Naive thymus-derived CD4-positive, alpha-beta T cell (primary cell): Measurements from ENCODE around the gene ETDC. TPM values are rescaled to one million over a fixed set of nuclear protein-coding genes. Genes with fewer than 3 reads are reported as not detected.
A peak's percentile ranks its signal among the peaks of the same experiment; 100 is the strongest.
"Not testable (repeated sequence)": the region's sequence is repeated elsewhere in the genome, so short reads cannot be mapped to it uniquely, and the experiment has no call there.

Source experiments
- ATAC-seq: fragments of 150-1000 bp; cut with Tn5 transposase; 2 replicates; pipeline ENCODE4 v1.10.0; 2021; ENCODE audit warnings: mild to moderate bottlenecking, moderate library complexity
- CTCF ChIA-PET: fragments of 350-600 bp; sonication (Branson Sonifier 250); formaldehyde crosslinking; loops from one replicate; lab custom pipeline; 2021; ENCODE audit warnings: antibody characterized with exemption; lab: Charles Lee
- POLR2A ChIA-PET: fragments of 350-600 bp; sonication (Branson Sonifier 250); formaldehyde crosslinking; loops from one replicate; lab custom pipeline; 2021; ENCODE audit warnings: antibody characterized with exemption, inconsistent platforms; lab: Charles Lee
- DNase-seq, 9 donors: peaks; one replicate each; pipeline versions ENCODE4 v3.0.0 to v3.0.0-alpha.2; 2020 to 2022; ENCODE audit warnings: mixed read lengths in 1 of 9
- H3K27ac ChIP-seq: one replicate; pipeline ENCODE4 v1.7.0; 2013; ENCODE audit warnings: mild to moderate bottlenecking, low read depth, low read length, moderate library complexity
- H3K27me3 ChIP-seq, 2 donors: one replicate each; pipeline ENCODE4 v1.7.0; 2013; ENCODE audit warnings: low read length in 2 of 2, mild to moderate bottlenecking in 2 of 2, moderate library complexity in 2 of 2; ENCODE audit not compliant: control insufficient read depth in 2 of 2, insufficient read depth in 2 of 2
- H3K36me3 ChIP-seq, 3 experiments: 1 replicate in 2 of 3; 2 replicates in 1 of 3; pipeline ENCODE4 v1.7.0; 2013; ENCODE audit warnings: low read length in 3 of 3, mild to moderate bottlenecking in 3 of 3, moderate library complexity in 1 of 3; ENCODE audit not compliant: insufficient read depth in 3 of 3, control insufficient read depth in 2 of 3
- H3K4me1 ChIP-seq, 2 donors: one replicate each; pipeline ENCODE4 v1.7.0; 2013; ENCODE audit warnings: low read length in 2 of 2, mild to moderate bottlenecking in 2 of 2, moderate library complexity in 1 of 2; ENCODE audit not compliant: control insufficient read depth in 2 of 2, insufficient read depth in 2 of 2
- H3K4me3 ChIP-seq: 2 replicates; pipeline ENCODE4 v1.7.0; 2013; ENCODE audit warnings: mild to moderate bottlenecking, low read length
- H3K9me3 ChIP-seq, 3 experiments: 1 replicate in 2 of 3; 2 replicates in 1 of 3; pipeline ENCODE4 v1.7.0; 2013; ENCODE audit warnings: low read length in 3 of 3; ENCODE audit not compliant: control insufficient read depth in 2 of 3
- H3K27ac Mint-ChIP-seq, 9 donors: one replicate each; pipeline ENCODE4 v1.8.0; 2020 to 2022; ENCODE audit warnings: mixed read lengths in 9 of 9, mild to moderate bottlenecking in 8 of 9, moderate library complexity in 5 of 9, inconsistent platforms in 2 of 9
- H3K27me3 Mint-ChIP-seq, 5 donors: one replicate each; pipeline ENCODE4 v1.8.0; 2021 to 2022; ENCODE audit warnings: mixed read lengths in 5 of 5, mild to moderate bottlenecking in 1 of 5
- H3K36me3 Mint-ChIP-seq, 5 donors: one replicate each; pipeline ENCODE4 v1.8.0; 2020 to 2022; ENCODE audit warnings: mixed read lengths in 5 of 5, mild to moderate bottlenecking in 3 of 5, inconsistent platforms in 1 of 5
- H3K4me1 Mint-ChIP-seq, 7 donors: one replicate each; pipeline ENCODE4 v1.8.0; 2020 to 2022; ENCODE audit warnings: mixed read lengths in 7 of 7, mild to moderate bottlenecking in 3 of 7, inconsistent platforms in 1 of 7
- H3K4me3 Mint-ChIP-seq, 10 donors: one replicate each; pipeline ENCODE4 v1.8.0; 2020 to 2022; ENCODE audit warnings: mild to moderate bottlenecking in 10 of 10, mixed read lengths in 10 of 10, moderate library complexity in 6 of 10, inconsistent platforms in 2 of 10
- H3K9me3 Mint-ChIP-seq, 11 donors: one replicate each; pipeline ENCODE4 v1.8.0; 2020 to 2022; ENCODE audit warnings: mixed read lengths in 11 of 11, mild to moderate bottlenecking in 4 of 11, inconsistent platforms in 1 of 11, moderate library complexity in 1 of 11
- intact Hi-C, 2 donors: fragments of 100-400 bp; cut with micrococcal nuclease; formaldehyde crosslinking; loops; one replicate each; pipeline ENCODE4 v1.15.1; 2023
- polyA plus RNA-seq, 2 donors: library from polyadenylated mRNA; unstranded; fragments of 300-500 nt; fragmentation: Illumina TruSeq; gene quantifications; one replicate each; pipeline ENCODE4 v1.2.3, GENCODE V29; 2021
- total RNA-seq, 6 experiments: library from RNA in 5 of 6; stranded (reverse) in 5 of 6; gene quantifications; 1 replicate in 5 of 6; 2 replicates in 1 of 6; pipeline ENCODE4 v1.2.3 and lab custom pipeline; 2021 to 2026

ETDC gene
- total RNA-seq (not detected), polyA plus RNA-seq (not detected), total RNA-seq (lab: John Stamatoyannopoulos, UW) (not detected)

DNA sequence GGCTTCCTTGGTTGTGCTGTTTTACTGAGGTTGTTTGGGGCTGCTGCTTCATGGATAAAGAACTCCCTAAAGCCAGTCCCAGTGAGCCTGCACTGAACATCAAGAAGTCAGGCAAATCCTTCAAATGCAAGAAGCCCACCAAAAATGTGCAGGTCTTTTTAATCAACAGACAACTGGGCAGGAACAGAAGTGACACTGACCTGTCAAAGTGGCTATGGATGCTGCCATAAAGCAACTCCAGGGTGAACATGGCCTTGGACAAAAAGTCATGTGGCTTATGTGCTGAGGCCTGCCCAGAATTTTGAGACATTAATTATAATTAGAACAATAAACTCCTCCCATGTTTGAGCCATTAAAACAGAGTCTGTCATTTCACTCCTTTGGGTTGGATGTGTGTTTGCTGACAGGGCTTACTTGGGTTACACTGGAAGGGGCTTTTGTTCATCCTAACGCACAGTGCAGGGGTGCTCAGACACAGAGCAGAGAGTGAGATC lies at the start of gene ETDC:
TSS of gene ETDC (plus strand) at position 51 of the 494 bp plus-strand sequence. CDS start at position 51, 0 bp downstream.
- ChIA-PET CTCF (no interaction called here), POLR2A (no interaction called here)
- no peaks in the 10 kb centered on the region for H3K9me3 ChIP-seq
- DNase-seq (no peak), ATAC-seq (no peak)
- Mint-ChIP-seq H3K36me3 (peaks cover 0 to 21% (median 7%) of the 10 kb centered on the region in 5 donors), H3K4me3 (no peak within 1 kb of the TSS), H3K9me3 (peaks cover 0 to 28% (median 3%) of the 10 kb centered on the region in 11 donors), H3K27me3 (no peaks in the 10 kb centered on the region), H3K4me1 (peaks cover 0 to 12% (median 4%) of the 10 kb centered on the region in 7 donors), H3K27ac (no peak within 1 kb of the TSS)
- H3K27me3 ChIP-seq: no peaks in the 10 kb centered on the region
- no peaks in the 10 kb centered on the region for H3K4me1 ChIP-seq
- H3K4me3 ChIP-seq: no peak within 1 kb of the TSS
- intact Hi-C loops: no loop called here
- no peaks in the 10 kb centered on the region for H3K36me3 ChIP-seq
- H3K27ac ChIP-seq: no peak within 1 kb of the TSS

DNA sequence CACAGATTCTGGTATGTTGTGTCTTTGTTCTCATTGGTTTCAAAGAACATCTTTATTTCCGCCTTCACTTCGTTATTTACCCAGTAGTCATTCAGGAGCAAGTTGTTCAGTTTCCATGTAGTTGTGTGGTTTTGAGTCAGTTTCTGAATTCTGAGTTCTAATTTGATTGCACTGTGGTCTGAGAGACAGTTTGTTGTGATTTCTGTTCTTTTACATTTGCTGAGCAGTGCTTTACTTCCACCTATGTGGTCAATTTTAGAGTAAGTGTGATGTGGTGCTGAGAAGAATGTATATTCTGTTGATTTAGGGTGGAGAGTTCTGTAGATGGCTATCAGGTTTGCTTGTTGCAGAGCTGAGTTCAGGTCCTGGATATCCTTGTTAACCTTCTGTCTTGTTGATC lies 48.3 kb upstream of the ETDC start:
- ATAC-seq, intact Hi-C loops: not testable (repeated sequence)

DNA sequence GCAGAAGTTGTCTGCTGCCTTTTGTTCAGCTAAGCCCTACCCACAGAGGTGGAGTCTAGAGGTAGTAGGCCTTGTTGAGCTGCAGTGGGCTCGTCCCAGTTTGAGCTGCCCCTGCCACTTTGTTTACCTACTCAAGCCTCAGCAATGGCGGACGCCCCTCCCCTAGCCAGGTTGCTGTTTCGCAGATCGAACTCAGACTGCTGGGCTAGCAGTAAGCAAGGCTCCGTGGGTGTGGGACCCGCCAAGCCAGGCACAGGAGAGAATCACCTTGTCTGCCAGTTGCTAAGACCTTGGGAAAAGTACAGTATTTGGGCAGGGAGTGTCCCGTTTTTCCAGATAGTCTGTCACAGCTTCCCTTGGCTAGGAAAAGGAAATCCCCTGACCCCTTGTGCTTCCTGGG lies 45.9 kb upstream of the ETDC start:
- DNase-seq, ATAC-seq, H3K27ac Mint-ChIP-seq, POLR2A ChIA-PET, intact Hi-C loops, H3K4me1 Mint-ChIP-seq, H3K4me1 ChIP-seq, H3K27me3 Mint-ChIP-seq, H3K4me3 Mint-ChIP-seq, H3K36me3 ChIP-seq, H3K27me3 ChIP-seq, H3K9me3 ChIP-seq, H3K4me3 ChIP-seq, CTCF ChIA-PET, H3K36me3 Mint-ChIP-seq, H3K27ac ChIP-seq: not testable (repeated sequence)
- peaks cover 0 to 23% (median 7%) of the 10 kb centered on the region in 11 donors for H3K9me3 Mint-ChIP-seq

More for the DNA sequence above, 48.3 kb upstream of the ETDC start:
- H3K27ac ChIP-seq, POLR2A ChIA-PET, H3K4me1 ChIP-seq, H3K27me3 Mint-ChIP-seq, H3K4me1 Mint-ChIP-seq, H3K4me3 Mint-ChIP-seq, H3K36me3 Mint-ChIP-seq, DNase-seq, CTCF ChIA-PET, H3K27me3 ChIP-seq, H3K9me3 ChIP-seq, H3K36me3 ChIP-seq, H3K4me3 ChIP-seq: not testable (repeated sequence)
- H3K27ac Mint-ChIP-seq: peak overlapping the region in 1 of 9 donors; percentile 42
- peaks cover 0 to 15% (median 3%) of the 10 kb centered on the region in 11 donors for H3K9me3 Mint-ChIP-seq

DNA sequence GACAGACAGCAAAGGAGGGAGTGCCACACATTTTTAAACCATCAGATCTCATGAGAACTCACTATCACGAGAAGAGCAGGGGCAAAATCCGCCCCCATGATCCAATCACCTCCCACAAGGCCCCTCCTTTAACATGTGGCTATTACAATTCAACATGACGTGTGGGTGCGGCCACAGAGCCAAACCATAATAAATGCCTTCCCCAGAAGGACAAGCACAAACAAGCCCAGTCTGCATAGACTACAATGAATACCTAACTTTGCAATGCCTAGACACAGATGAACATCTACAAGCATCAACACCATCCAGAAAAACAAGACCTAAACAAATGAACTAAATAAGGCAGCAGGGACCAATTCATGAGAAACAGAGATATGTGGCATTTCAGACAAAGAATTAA lies 45.1 kb upstream of the ETDC start:
- no peak overlapping the region for H3K4me3 ChIP-seq
- H3K36me3 ChIP-seq: no peaks in the 10 kb centered on the region
- H3K27me3 Mint-ChIP-seq: peaks cover 0 to 5% (median 0%) of the 10 kb centered on the region in 5 donors
- CTCF ChIA-PET: no interaction called here
- peaks cover 0 to 25% (median 7%) of the 10 kb centered on the region in 11 donors for H3K9me3 Mint-ChIP-seq
- H3K27ac ChIP-seq: no peak overlapping the region
- H3K4me1 Mint-ChIP-seq: no peaks in the 10 kb centered on the region
- ATAC-seq (no peak), DNase-seq (no peak)
- POLR2A ChIA-PET: no interaction called here
- no peaks in the 10 kb centered on the region for H3K27me3 ChIP-seq
- H3K4me3 Mint-ChIP-seq: no peak overlapping the region
- intact Hi-C loops: no loop called here
- no peaks in the 10 kb centered on the region for H3K4me1 ChIP-seq
- H3K36me3 Mint-ChIP-seq: no peaks in the 10 kb centered on the region
- H3K27ac Mint-ChIP-seq: no peak overlapping the region
- H3K9me3 ChIP-seq: no peaks in the 10 kb centered on the region

DNA sequence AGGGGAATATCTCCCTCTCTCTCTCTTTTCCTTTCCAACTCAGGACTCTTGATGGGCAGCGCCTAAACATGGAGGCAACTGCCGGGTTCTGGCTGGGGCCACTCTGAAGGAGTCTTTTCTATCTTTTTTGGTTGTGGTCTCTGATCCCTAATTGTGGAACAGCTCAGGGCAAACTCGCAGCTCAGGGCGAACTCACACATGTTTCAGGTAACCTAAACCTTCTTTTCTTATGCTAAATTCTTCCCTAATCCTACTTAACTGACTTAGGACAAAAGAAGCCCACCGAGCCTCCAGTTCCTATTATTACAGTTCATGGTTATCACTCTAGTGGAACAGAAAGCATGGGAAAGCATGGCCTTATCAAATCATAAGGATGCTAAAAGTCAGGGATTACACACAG lies 36.1 kb upstream of the ETDC start:
- Mint-ChIP-seq H3K4me3 (no peak overlapping the region), H3K9me3 (peaks cover 0 to 23% (median 8%) of the 10 kb centered on the region in 11 donors), H3K27ac (no peak overlapping the region), H3K27me3 (no peaks in the 10 kb centered on the region), H3K36me3 (no peaks in the 10 kb centered on the region), H3K4me1 (peaks cover 0 to 4% (median 0%) of the 10 kb centered on the region in 7 donors)
- Histone ChIP-seq H3K27me3 (no peaks in the 10 kb centered on the region), H3K4me1 (no peaks in the 10 kb centered on the region), H3K36me3 (no peaks in the 10 kb centered on the region), H3K27ac (no peak overlapping the region), H3K9me3 (no peaks in the 10 kb centered on the region), H3K4me3 (no peak overlapping the region)
- intact Hi-C loops: no loop called here
- no peak for ATAC-seq
- POLR2A ChIA-PET: no interaction called here
- CTCF ChIA-PET: no interaction called here
- no peak for DNase-seq

DNA sequence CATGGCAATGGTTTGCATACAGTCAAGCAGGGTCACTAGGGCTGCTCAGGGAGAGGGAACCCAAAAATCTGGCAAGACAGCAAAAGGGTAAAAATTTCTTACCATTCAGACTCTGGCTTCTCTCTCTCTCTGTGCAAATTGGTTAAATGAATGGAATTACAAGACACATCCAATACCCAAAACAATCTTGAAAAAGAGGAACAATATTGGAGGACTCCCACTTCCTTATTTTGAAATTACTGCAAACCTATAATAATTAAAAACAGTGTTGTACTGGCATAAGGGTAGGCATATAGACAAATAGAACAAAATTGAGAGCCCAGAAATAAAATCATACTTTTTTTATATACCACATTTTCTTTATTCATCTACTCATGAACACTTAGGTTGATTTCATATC lies 33.3 kb upstream of the ETDC start:
- Histone ChIP-seq H3K27ac (no peak overlapping the region), H3K27me3 (no peaks in the 10 kb centered on the region), H3K9me3 (no peaks in the 10 kb centered on the region), H3K4me3 (no peak overlapping the region), H3K36me3 (no peaks in the 10 kb centered on the region), H3K4me1 (no peaks in the 10 kb centered on the region)
- Mint-ChIP-seq H3K36me3 (peaks cover 0 to 11% (median 0%) of the 10 kb centered on the region in 5 donors), H3K4me1 (peaks cover 0 to 4% (median 0%) of the 10 kb centered on the region in 7 donors), H3K27me3 (no peaks in the 10 kb centered on the region), H3K4me3 (no peak overlapping the region), H3K27ac (no peak overlapping the region), H3K9me3 (peaks cover 5 to 40% (median 25%) of the 10 kb centered on the region in 11 donors)
- ChIA-PET CTCF (no interaction called here), POLR2A (interaction anchor here (0.6 kb wide), 1 partner anchor 11 kb away, joined by 3 read pairs; no protein-coding TSS in a partner anchor)
- no peak for ATAC-seq
- intact Hi-C loops: no loop called here
- no peak for DNase-seq

DNA sequence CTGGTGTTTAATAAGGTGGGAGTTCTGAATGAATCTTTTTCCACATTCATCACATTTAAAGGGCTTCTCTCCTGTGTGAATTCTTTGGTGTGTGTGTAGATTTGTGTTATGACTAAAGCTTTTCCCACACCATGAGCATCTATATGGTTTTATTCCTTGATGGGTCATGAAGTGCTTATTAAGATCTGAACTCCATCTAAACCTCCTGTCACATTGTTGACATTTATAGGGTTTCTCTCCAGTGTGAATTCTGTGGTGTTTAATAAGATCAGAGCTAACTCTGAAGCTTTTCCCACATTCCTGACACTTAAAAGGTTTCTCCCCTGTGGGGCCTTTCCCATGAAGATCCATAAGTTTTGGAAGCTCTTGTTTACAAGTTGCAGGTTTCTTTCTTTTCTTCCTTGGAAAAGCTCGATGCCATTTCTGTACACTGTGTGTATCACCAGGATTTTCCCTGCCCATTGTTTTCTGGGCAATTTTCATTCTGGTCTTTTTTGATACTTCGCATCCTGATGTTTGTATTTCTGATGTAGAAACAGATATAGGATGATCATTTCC lies 21.9 kb upstream of the ETDC start:
- no peaks in the 10 kb centered on the region for H3K27me3 ChIP-seq
- H3K27me3 Mint-ChIP-seq: no peaks in the 10 kb centered on the region
- POLR2A ChIA-PET: interaction anchor here (0.8 kb wide), 1 partner anchor 11 kb away, joined by 3 read pairs; no protein-coding TSS in a partner anchor
- no peak overlapping the region for H3K4me3 ChIP-seq
- intact Hi-C loops: no loop called here
- H3K4me1 ChIP-seq: no peaks in the 10 kb centered on the region
- H3K27ac ChIP-seq: no peak overlapping the region
- H3K27ac Mint-ChIP-seq: no peak overlapping the region
- no peak for ATAC-seq
- peaks cover 0 to 51% (median 45%) of the 10 kb centered on the region in 5 donors for H3K36me3 Mint-ChIP-seq
- DNase-seq: no peak
- H3K9me3 ChIP-seq: peaks cover 0 to 45% (median 13%) of the 10 kb centered on the region in 3 experiments
- H3K9me3 Mint-ChIP-seq: peaks cover 0 to 81% (median 53%) of the 10 kb centered on the region in 11 donors
- CTCF ChIA-PET: interaction anchor here (1.0 kb wide), 1 partner anchor 9 kb away, joined by 3 read pairs; no protein-coding TSS in a partner anchor
- H3K4me3 Mint-ChIP-seq: no peak overlapping the region
- no peaks in the 10 kb centered on the region for H3K4me1 Mint-ChIP-seq
- peaks cover 0 to 23% (median 0%) of the 10 kb centered on the region in 3 experiments for H3K36me3 ChIP-seq
